ENCODE results near the gene AGTPBP1. TPM values are rescaled to one million over a fixed set of nuclear protein-coding genes. Genes with fewer than 3 reads are reported as not detected.

The AGTPBP1 gene
- total and polyA plus RNA-seq, 2 of the 8 experiments (the other 6 are each of a cell fraction or from before 2014, with no cell fraction given), result 13.4 to 65.2 TPM

DNA sequence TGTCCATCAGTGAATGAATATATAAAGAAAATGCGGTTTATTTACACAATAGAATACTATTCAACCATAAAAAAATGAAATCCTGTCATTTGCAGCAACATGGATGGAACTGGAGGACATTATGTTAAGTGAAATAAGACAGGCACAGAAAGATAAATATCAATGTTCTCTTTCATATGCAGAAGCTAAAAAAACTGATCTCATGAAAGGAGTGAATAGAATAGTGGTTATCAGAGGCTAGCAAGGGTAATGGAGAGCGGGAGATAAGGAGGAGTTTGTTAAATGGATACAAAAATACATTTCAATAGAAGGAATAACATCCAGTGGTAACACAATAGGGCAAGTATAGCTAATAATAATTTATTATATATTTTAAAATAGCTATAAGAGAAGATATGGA lies 65.0 kb downstream of the AGTPBP1 start:
- Histone ChIP-seq H3K4ac (replicated peaks; ENCODE audit: insufficient read length, low read depth, low read length) (no peak overlapping the region), H2AFZ (ENCODE audit: low read length) (no peak overlapping the region), H3K9me3 (ENCODE audit: insufficient read depth in 2 of 2, low read depth in 1 of 2, low read length in 1 of 2) (no peaks in the 10 kb centered on the region), H2BK120ac (replicated peaks; ENCODE audit: low read depth, low read length) (no peak overlapping the region), H3K9ac (replicated peaks in 1 of 4; ENCODE audit: extremely low read depth in 1 of 4, low read depth in 3 of 4, low read length in 3 of 4) (no peak overlapping the region), H3K36me3 (ENCODE audit: control insufficient read depth in 2 of 4, insufficient read depth in 4 of 4, low read length in 3 of 4) (peaks cover 0 to 9% (median 0%) of the 10 kb centered on the region in 4 experiments; a peak in 2 of 8 replicates), H2BK15ac (ENCODE audit: low read length) (no peak overlapping the region), H4K91ac (replicated peaks; ENCODE audit: insufficient read length, low read length) (no peak overlapping the region), H2BK5ac (ENCODE audit: low read depth, low read length) (no peak overlapping the region), H3K23me2 (ENCODE audit: low read depth, low read length) (no peaks in the 10 kb centered on the region), H3K23ac (ENCODE audit: insufficient read length) (no peak overlapping the region), H3K18ac (ENCODE audit: extremely low read depth, low read length) (no peak overlapping the region), H4K20me1 (replicated peaks in 1 of 2; ENCODE audit: control insufficient read depth in 1 of 2, insufficient read depth in 2 of 2, low read length in 2 of 2) (no peaks in the 10 kb centered on the region), H3K4me1 (replicated peaks in 1 of 4; ENCODE audit: control insufficient read depth in 3 of 4, insufficient read depth in 4 of 4, low read length in 3 of 4) (no peaks in the 10 kb centered on the region), H4K5ac (ENCODE audit: insufficient read length, low read depth, low read length) (no peak overlapping the region), H3K27ac (ENCODE audit: low read depth, low read length) (no peak overlapping the region), H3K14ac (ENCODE audit: insufficient read length) (no peak overlapping the region), H3K4me2 (ENCODE audit: insufficient read depth in 1 of 2, low read depth in 2 of 2, low read length in 2 of 2) (no peak overlapping the region), H3K27me3 (replicated peaks in 1 of 4; ENCODE audit: control insufficient read depth in 3 of 4, extremely low read depth in 1 of 4, insufficient read depth in 3 of 4, low read length in 3 of 4) (no peaks in the 10 kb centered on the region), H2BK12ac (ENCODE audit: low read depth, low read length) (no peak overlapping the region), H3K4me3 (ENCODE audit: extremely low read depth in 1 of 4, insufficient read depth in 2 of 4, low read depth in 3 of 4, low read length in 4 of 4) (no peak overlapping the region), H2AK5ac (ENCODE audit: low read depth, low read length) (no peak overlapping the region), H4K8ac (ENCODE audit: extremely low read depth, insufficient read depth, low read length) (no peak overlapping the region), H3K56ac (replicated peaks; ENCODE audit: insufficient read length, low read depth, low read length) (no peak overlapping the region), H3K79me2 (ENCODE audit: control insufficient read depth in 1 of 2, insufficient read depth in 2 of 2, low read length in 2 of 2) (no peaks in the 10 kb centered on the region), H3K79me1 (ENCODE audit: low read depth, low read length) (no peaks in the 10 kb centered on the region), H2BK20ac (ENCODE audit: low read length) (no peak overlapping the region)
- no peak for TF ChIP-seq CTBP2 (IDR thresholded peaks at IDR 0.05; ENCODE audit: borderline replicate concordance, insufficient read depth, insufficient read length, low read length)
- no peak for TF ChIP-seq ZNF274 (IDR thresholded peaks at IDR 0.05; ENCODE audit: borderline replicate concordance, extremely low read depth, low read length)
- no peak for TF ChIP-seq MAFK (IDR thresholded peaks at IDR 0.05; ENCODE audit: low read depth, low read length)
- TF ChIP-seq SP2 (IDR thresholded peaks at IDR 0.05; ENCODE audit: low read length), result no peak
- TF ChIP-seq PHF8 (conservative IDR thresholded peaks at IDR 0.05; ENCODE audit: low read depth, low read length), result no peak
- no peak for TF ChIP-seq KDM5A (IDR thresholded peaks at IDR 0.05; ENCODE audit: low read length)
- TF ChIP-seq NANOG (IDR thresholded peaks at IDR 0.05; ENCODE audit: insufficient read depth, low read depth, low read length, poor library complexity, severe bottlenecking), result no peak
- no peak for TF ChIP-seq EGR1 (IDR thresholded peaks at IDR 0.05; ENCODE audit: borderline replicate concordance, low read depth, low read length)
- no peak for TF ChIP-seq JUND (IDR thresholded peaks at IDR 0.05; ENCODE audit: low read length)
- WGBS, 2 experiments (ENCODE audit: extremely low coverage in 1 of 2, insufficient coverage in 1 of 2, insufficient read length in 1 of 2, insufficient replicate concordance in 2 of 2, low coverage in 1 of 2, low lambda C conversion rate in 2 of 2, missing lambda C conversion rate in 1 of 2), result 98% methylated on average over 2 of the region's 2 CpGs; no CpG with 5 or more reads in 1 of the 2 experiments
- ChIA-PET CTCF (ENCODE audit: partially characterized antibody) (interaction anchor here (1.0 to 1.2 kb wide), 2 partner anchors 17 to 40 kb away, joined by 4 to 5 read pairs; no protein-coding TSS in a partner anchor), POLR2A (ENCODE audit: partially characterized antibody) (no interaction called here)
- DNase-seq (ENCODE audit: low read depth in 1 of 2, low spot score in 2 of 2) (no peak), FAIRE-seq (no peak)

Data from H1 (cell line).